ENCODE results near the gene RAB27A.

The RAB27A gene

GRCh38 chr15:55334371-55334770 is 44.8 kb upstream of the RAB27A start:
- H3K79me2 ChIP-seq (ENCODE audit: control insufficient read depth, low read length) = no peaks in the 10 kb centered on the region
- no peaks in the 10 kb centered on the region for H3F3A ChIP-seq (ENCODE audit: control insufficient read depth, insufficient read depth)
- H3K36me3 ChIP-seq (ENCODE audit: control insufficient read depth, low read length) = peaks cover 40% of the 10 kb centered on the region
- TF ChIP-seq EZH2phosphoT487 (IDR thresholded peaks at IDR 0.05; ENCODE audit: borderline replicate concordance, low read length) = no peak
- TF ChIP-seq, protein P1, sequence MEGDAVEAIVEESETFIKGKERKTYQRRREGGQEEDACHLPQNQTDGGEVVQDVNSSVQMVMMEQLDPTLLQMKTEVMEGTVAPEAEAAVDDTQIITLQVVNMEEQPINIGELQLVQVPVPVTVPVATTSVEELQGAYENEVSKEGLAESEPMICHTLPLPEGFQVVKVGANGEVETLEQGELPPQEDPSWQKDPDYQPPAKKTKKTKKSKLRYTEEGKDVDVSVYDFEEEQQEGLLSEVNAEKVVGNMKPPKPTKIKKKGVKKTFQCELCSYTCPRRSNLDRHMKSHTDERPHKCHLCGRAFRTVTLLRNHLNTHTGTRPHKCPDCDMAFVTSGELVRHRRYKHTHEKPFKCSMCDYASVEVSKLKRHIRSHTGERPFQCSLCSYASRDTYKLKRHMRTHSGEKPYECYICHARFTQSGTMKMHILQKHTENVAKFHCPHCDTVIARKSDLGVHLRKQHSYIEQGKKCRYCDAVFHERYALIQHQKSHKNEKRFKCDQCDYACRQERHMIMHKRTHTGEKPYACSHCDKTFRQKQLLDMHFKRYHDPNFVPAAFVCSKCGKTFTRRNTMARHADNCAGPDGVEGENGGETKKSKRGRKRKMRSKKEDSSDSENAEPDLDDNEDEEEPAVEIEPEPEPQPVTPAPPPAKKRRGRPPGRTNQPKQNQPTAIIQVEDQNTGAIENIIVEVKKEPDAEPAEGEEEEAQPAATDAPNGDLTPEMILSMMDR (IDR thresholded peaks at IDR 0.05; ENCODE audit: low read depth, low read length, poor library complexity, severe bottlenecking) = no peak
- no peaks in the 10 kb centered on the region for H3K9me2 ChIP-seq (replicated peaks; ENCODE audit: control insufficient read depth, low read length)
- H3K4me1 ChIP-seq (ENCODE audit: control insufficient read depth, low read length) = no peaks in the 10 kb centered on the region
- no peaks in the 10 kb centered on the region for H3K27me3 ChIP-seq (ENCODE audit: control insufficient read depth, low read length)
- H3K9me3 ChIP-seq (ENCODE audit: control insufficient read depth, insufficient read depth, low read length) = no peaks in the 10 kb centered on the region
- H4K20me1 ChIP-seq (ENCODE audit: control insufficient read depth, insufficient read depth, low read depth, low read length) = no peaks in the 10 kb centered on the region
- no peak overlapping the region for H3K4me2 ChIP-seq (ENCODE audit: low read length)
- no peak overlapping the region for H3K4me3 ChIP-seq (ENCODE audit: low read length)
- H3K27ac ChIP-seq (ENCODE audit: low read depth, low read length) = no peak overlapping the region

- H3K4me3 ChIP-seq (ENCODE audit: low read length) = no peak overlapping the region
- no peaks in the 10 kb centered on the region for H4K20me1 ChIP-seq (ENCODE audit: control insufficient read depth, insufficient read depth, low read depth, low read length)
- no peaks in the 10 kb centered on the region for H3F3A ChIP-seq (ENCODE audit: control insufficient read depth, insufficient read depth)
- no peak overlapping the region for H3K4me2 ChIP-seq (ENCODE audit: low read length)
- peaks cover 19% of the 10 kb centered on the region for H3K36me3 ChIP-seq (ENCODE audit: control insufficient read depth, low read length)
- no peak overlapping the region for H3K27ac ChIP-seq (ENCODE audit: low read depth, low read length)
- no peaks in the 10 kb centered on the region for H3K9me3 ChIP-seq (ENCODE audit: control insufficient read depth, insufficient read depth, low read length)
- H3K79me2 ChIP-seq (ENCODE audit: control insufficient read depth, low read length) = no peaks in the 10 kb centered on the region
- no peaks in the 10 kb centered on the region for H3K27me3 ChIP-seq (ENCODE audit: control insufficient read depth, low read length)
- no peaks in the 10 kb centered on the region for H3K9me2 ChIP-seq (replicated peaks; ENCODE audit: control insufficient read depth, low read length)
- no peak for TF ChIP-seq EZH2phosphoT487 (IDR thresholded peaks at IDR 0.05; ENCODE audit: borderline replicate concordance, low read length)
- TF ChIP-seq, protein P1 (IDR thresholded peaks at IDR 0.05; ENCODE audit: low read depth, low read length, poor library complexity, severe bottlenecking) = no peak
- peaks cover 8% of the 10 kb centered on the region for H3K4me1 ChIP-seq (ENCODE audit: control insufficient read depth, low read length)
Measured at GRCh38 chr15:55327387-55327786, 37.8 kb upstream of the RAB27A start.

DNA sequence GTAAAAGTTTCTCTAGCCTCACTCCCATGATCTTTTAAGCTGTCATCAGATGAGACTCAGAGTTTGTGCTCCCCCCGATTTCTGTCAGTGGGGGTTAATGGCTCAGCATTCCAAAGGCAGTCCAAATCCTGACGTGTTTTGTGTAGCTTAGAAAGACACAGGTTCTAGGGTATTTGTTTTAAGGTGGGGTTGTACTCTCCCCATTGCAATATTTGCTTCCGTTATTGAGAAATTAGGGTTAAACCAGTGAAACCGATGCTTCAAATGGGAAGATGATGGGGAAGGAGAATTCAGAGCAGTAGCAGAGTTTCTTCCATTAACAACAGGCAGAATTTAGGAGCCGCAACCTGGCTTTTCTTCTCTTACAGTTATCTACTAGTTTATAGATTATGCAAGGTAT is 32.9 kb upstream of the RAB27A start:
- Histone ChIP-seq H3K4me2 (ENCODE audit: low read length) (no peak overlapping the region), H3K4me1 (ENCODE audit: control insufficient read depth, low read length) (peaks cover 28% of the 10 kb centered on the region)
- TF ChIP-seq, protein P1 (IDR thresholded peaks at IDR 0.05; ENCODE audit: low read depth, low read length, poor library complexity, severe bottlenecking) = no peak
- no peak for TF ChIP-seq EZH2phosphoT487 (IDR thresholded peaks at IDR 0.05; ENCODE audit: borderline replicate concordance, low read length)

More for the DNA sequence above, 32.9 kb upstream of the RAB27A start:
- H4K20me1 ChIP-seq (ENCODE audit: control insufficient read depth, insufficient read depth, low read depth, low read length) = no peaks in the 10 kb centered on the region
- H3K79me2 ChIP-seq (ENCODE audit: control insufficient read depth, low read length) = peaks cover 38% of the 10 kb centered on the region
- H3K27ac ChIP-seq (ENCODE audit: low read depth, low read length) = no peak overlapping the region
- H3K9me3 ChIP-seq (ENCODE audit: control insufficient read depth, insufficient read depth, low read length) = no peaks in the 10 kb centered on the region
- no peak overlapping the region for H3K4me3 ChIP-seq (ENCODE audit: low read length)
- peaks cover 12% of the 10 kb centered on the region for H3K36me3 ChIP-seq (ENCODE audit: control insufficient read depth, low read length)
- no peaks in the 10 kb centered on the region for H3K27me3 ChIP-seq (ENCODE audit: control insufficient read depth, low read length)
- H3K9me2 ChIP-seq (replicated peaks; ENCODE audit: control insufficient read depth, low read length) = no peaks in the 10 kb centered on the region
- H3F3A ChIP-seq (ENCODE audit: control insufficient read depth, insufficient read depth) = 0 out of 2 replicates have a peak, but pooled peaks cover 6% of the 10 kb centered on the region
